WTC11 (cell line): ENCODE data around the gene GRIP2. TPM values are rescaled to one million over a fixed set of nuclear protein-coding genes. Genes with fewer than 3 reads are reported as not detected.

Experiments
- ATAC-seq: fragments of 200-7000 bp; cut with Tn5 transposase; 2 replicates; pipeline ENCODE4 v1.10.0; 2021; ENCODE audit warnings: mild to moderate bottlenecking, moderate library complexity
- CTCF ChIA-PET: fragments of 300-600 bp; sonication (Branson Sonifier 250); formaldehyde crosslinking; loops from one replicate; lab custom pipeline; 2021; ENCODE audit warnings: antibody characterized with exemption; lab: Charles Lee
- POLR2A ChIA-PET: fragments of 350-600 bp; sonication (Branson Sonifier 250); formaldehyde crosslinking; loops from one replicate; lab custom pipeline; 2021; ENCODE audit warnings: antibody characterized with exemption; lab: Charles Lee
- DNase-seq: peaks from one replicate; pipeline ENCODE4 v3.0.0; 2021; ENCODE audit warnings: low spot score
- H3K27ac Mint-ChIP-seq: 2 replicates; pipeline ENCODE4 v1.8.0; 2021; ENCODE audit warnings: mixed read lengths
- H3K27me3 Mint-ChIP-seq: 2 replicates; pipeline ENCODE4 v1.8.0; 2021; ENCODE audit warnings: low read depth, mild to moderate bottlenecking, moderate library complexity, mixed read lengths
- H3K36me3 Mint-ChIP-seq: 2 replicates; pipeline ENCODE4 v1.8.0; 2021; ENCODE audit warnings: mixed read lengths
- H3K4me1 Mint-ChIP-seq: 2 replicates; pipeline ENCODE4 v1.8.0; 2022; ENCODE audit warnings: mixed read lengths
- H3K4me3 Mint-ChIP-seq: 2 replicates; pipeline ENCODE4 v1.8.0; 2021; ENCODE audit warnings: mild to moderate bottlenecking, moderate library complexity, mixed read lengths
- H3K9me3 Mint-ChIP-seq: 2 replicates; pipeline ENCODE4 v1.8.0; 2021; ENCODE audit warnings: mixed read lengths
- CBFB ChIP-seq: sonication (generic); formaldehyde crosslinking; IDR thresholded peaks from 2 replicates; pipeline ENCODE4 v1.8.1; 2022; ENCODE audit warnings: mild to moderate bottlenecking, low read depth, missing genetic modification reagents
- CDX4 ChIP-seq: fragments of 250-450 bp; sonication (Bioruptor Pico); IDR thresholded peaks from 2 replicates; pipeline ENCODE4 v1.9.0; 2021; ENCODE audit warnings: moderate library complexity, mild to moderate bottlenecking, inconsistent platforms, borderline replicate concordance
- CREB1 ChIP-seq: sonication (generic); formaldehyde crosslinking; IDR thresholded peaks from 2 replicates; pipeline ENCODE4 v1.8.0; 2023; ENCODE audit warnings: mild to moderate bottlenecking, missing genetic modification reagents
- CTCF ChIP-seq: fragments of 200-600 bp; IDR thresholded peaks from 2 replicates; pipeline ENCODE4 v1.8.0; 2022; ENCODE audit warnings: antibody characterized with exemption
- ESRRA ChIP-seq: sonication (generic); formaldehyde crosslinking; IDR thresholded peaks from 2 replicates; pipeline ENCODE4 v1.8.1; 2022; ENCODE audit warnings: mild to moderate bottlenecking, missing genetic modification reagents, borderline replicate concordance
- FOXP4 ChIP-seq: sonication (generic); formaldehyde crosslinking; IDR thresholded peaks from 2 replicates; pipeline ENCODE4 v1.8.0; 2022; ENCODE audit warnings: mild to moderate bottlenecking, missing genetic modification reagents
- GABPB1 ChIP-seq: sonication (generic); formaldehyde crosslinking; IDR thresholded peaks from 2 replicates; pipeline ENCODE4 v1.8.1; 2023; ENCODE audit warnings: mild to moderate bottlenecking, missing genetic modification reagents
- MXD4 ChIP-seq: fragments of 250-450 bp; sonication (Bioruptor Pico); IDR thresholded peaks from 2 replicates; pipeline ENCODE4 v1.8.0; 2021; ENCODE audit warnings: mild to moderate bottlenecking, moderate library complexity, borderline replicate concordance
- PRDM15 ChIP-seq: sonication (generic); formaldehyde crosslinking; IDR thresholded peaks from 2 replicates; pipeline ENCODE4 v1.8.0; 2022; ENCODE audit warnings: missing genetic modification reagents
- PREB ChIP-seq: sonication (generic); formaldehyde crosslinking; IDR thresholded peaks from 2 replicates; pipeline ENCODE4 v1.8.1; 2022; ENCODE audit warnings: mild to moderate bottlenecking, missing genetic modification reagents, moderate library complexity, borderline replicate concordance
- ZNF281 ChIP-seq: sonication (generic); formaldehyde crosslinking; IDR thresholded peaks from 2 replicates; pipeline ENCODE4 v1.8.0; 2023; ENCODE audit warnings: mild to moderate bottlenecking, missing genetic modification reagents
- total RNA-seq: library from RNA; stranded (reverse); gene quantifications from 3 replicates; pipeline ENCODE4 v1.2.3, GENCODE V29; 2021

GRIP2 gene
- total RNA-seq, 1 experiment from 2014 or later: 12.0 TPM

GRCh38 chr3:14534516-14535191 is 5.5 kb downstream of the GRIP2 start (continued):
- no peak for TF ChIP-seq ESRRA (CRISPR knock-in tag)
- TF ChIP-seq CTCF: no peak

GRCh38 chr3:14533457-14533958 is 6.6 kb downstream of the GRIP2 start:
- H3K9me3 Mint-ChIP-seq: peaks cover 8% of the 10 kb centered on the region
- H3K4me1 Mint-ChIP-seq: peaks cover 50% of the 10 kb centered on the region
- ChIA-PET CTCF (interaction anchor here (0.6 to 8.0 kb wide), 6 partner anchors 13 to 415 kb away, joined by 4 to 105 read pairs (median 12); no protein-coding TSS in a partner anchor), POLR2A (no interaction called here)
- no peak for ATAC-seq
- no peak for TF ChIP-seq FOXP4
- no peak for TF ChIP-seq MXD4 (CRISPR knock-in tag)
- TF ChIP-seq ZNF281 (CRISPR knock-in tag): no peak
- TF ChIP-seq GABPB1 (CRISPR knock-in tag): no peak
- TF ChIP-seq CBFB: no peak
- no peak for TF ChIP-seq CDX4
- no peak for TF ChIP-seq PREB (CRISPR knock-in tag)
- 0 out of 2 replicates have a peak, but pooled peaks cover 3% of the 10 kb centered on the region for H3K36me3 Mint-ChIP-seq
- H3K27ac Mint-ChIP-seq: peak overlapping the region; percentile 86; the same call in 1 of the 2 replicates
- no peak overlapping the region for H3K4me3 Mint-ChIP-seq
- H3K27me3 Mint-ChIP-seq: no peaks in the 10 kb centered on the region; the same call in 1 of the 2 replicates
- DNase-seq: no peak

- POLR2A ChIA-PET: no interaction called here
- peaks cover 53% of the 10 kb centered on the region for H3K4me1 Mint-ChIP-seq
- H3K27me3 Mint-ChIP-seq: no peaks in the 10 kb centered on the region; the same call in 1 of the 2 replicates
- DNase-seq (peak; percentile 91), ATAC-seq (peak; percentile 94)
- H3K9me3 Mint-ChIP-seq: peaks cover 8% of the 10 kb centered on the region
- TF ChIP-seq MXD4 (CRISPR knock-in tag) (no peak), PRDM15 (CRISPR knock-in tag) (0 out of 2 replicates have a peak, but pooled peaks have one; percentile 3), CREB1 (CRISPR knock-in tag) (no peak), ESRRA (CRISPR knock-in tag) (no peak)
- CTCF ChIA-PET: interaction anchor here (0.6 to 8.0 kb wide), 8 partner anchors 9 to 415 kb away, joined by 3 to 105 read pairs (median 7); no protein-coding TSS in a partner anchor
- H3K4me3 Mint-ChIP-seq: peak overlapping the region; percentile 33; the same call in 1 of the 2 replicates
- H3K27ac Mint-ChIP-seq: peak overlapping the region; percentile 86
- 0 out of 2 replicates have a peak, but pooled peaks cover 3% of the 10 kb centered on the region for H3K36me3 Mint-ChIP-seq
Observed at GRCh38 chr3:14532691-14533456, 7.3 kb downstream of the GRIP2 start.
